ENCODE data around the gene MYLIP. TPM values are rescaled to one million over a fixed set of nuclear protein-coding genes. Genes with fewer than 3 reads are reported as not detected.

Gene MYLIP
- total and polyA plus RNA-seq, 2 donors (not counting 1 experiment from before 2014, with no cell fraction given) = 40.6 to 104 TPM

GRCh38 chr6:16177881-16178280, 49.0 kb downstream of the MYLIP start:
- H3K4me2 ChIP-seq (replicated peaks; ENCODE audit: low read depth, low read length, poor library complexity, severe bottlenecking) = no peak overlapping the region
- peaks cover 0 to 10% (median 1%) of the 10 kb centered on the region in 3 donors for H3K9me3 ChIP-seq (ENCODE audit: control extremely low read depth in 1 of 3, control insufficient read depth in 2 of 3, insufficient read depth in 1 of 3, low read length in 2 of 3)
- intact Hi-C loops (cut with micrococcal nuclease) = no loop called here
- no peak overlapping the region for H3K9ac ChIP-seq (ENCODE audit: low read length)
- H2AFZ ChIP-seq (ENCODE audit: insufficient read depth, low read depth, low read length, poor library complexity, severe bottlenecking) = no peak overlapping the region
- TF ChIP-seq EZH2 (IDR thresholded peaks at IDR 0.05; ENCODE audit: borderline replicate concordance, insufficient read depth, low read depth, low read length, poor library complexity, severe bottlenecking) (no peak), CTCF (IDR thresholded peaks at IDR 0.05) (no peak)
- ATAC-seq (ENCODE audit: low read depth) = no peak
- Mint-ChIP-seq H3K4me1 (peaks cover 12% of the 10 kb centered on the region), H3K9me3 (ENCODE audit: insufficient read depth) (no peaks in the 10 kb centered on the region), H3K4me3 (no peak overlapping the region), H3K27ac (no peak overlapping the region), H3K27me3 (peaks cover 4% of the 10 kb centered on the region)
- WGBS (ENCODE audit: insufficient coverage) = no CpG with 5 or more reads among the region's 5 CpGs
- CTCF ChIA-PET = interaction anchor here (1.2 to 11.1 kb wide), 2 partner anchors 13 to 23 kb away, joined by 3 to 137 read pairs; no protein-coding TSS in a partner anchor
- H3K4me1 ChIP-seq (ENCODE audit: control insufficient read depth in 2 of 2, insufficient read depth in 2 of 2, low read length in 2 of 2) = peaks cover 4 to 11% of the 10 kb centered on the region in 2 donors
- peaks cover 0 to 4% (median 0%) of the 10 kb centered on the region in 4 experiments for H3K27me3 ChIP-seq (replicated peaks in 1 of 4; ENCODE audit: control extremely low read depth in 1 of 4, control insufficient read depth in 3 of 4, insufficient read depth in 4 of 4, low read length in 3 of 4)
- H3K36me3 ChIP-seq (replicated peaks in 1 of 2; ENCODE audit: control extremely low read depth in 1 of 2, control insufficient read depth in 1 of 2, extremely low read depth in 1 of 2, insufficient read depth in 2 of 2, low read length in 1 of 2) = no peaks in the 10 kb centered on the region
- H3K79me2 ChIP-seq (ENCODE audit: control insufficient read depth, insufficient read depth, low read length) = no peaks in the 10 kb centered on the region
- H3K27ac ChIP-seq (ENCODE audit: low read length in 2 of 2) = no peak overlapping the region
- no peak for DNase-seq
- H4K20me1 ChIP-seq (ENCODE audit: control insufficient read depth, insufficient read depth, low read length, poor library complexity, severe bottlenecking) = no peaks in the 10 kb centered on the region
- POLR2A ChIA-PET = no interaction called here
- no peak overlapping the region for H3K4me3 ChIP-seq (ENCODE audit: control extremely low read depth in 1 of 5, extremely low read depth in 1 of 5, insufficient read depth in 1 of 5, low read depth in 2 of 5, low read length in 4 of 5)

DNA sequence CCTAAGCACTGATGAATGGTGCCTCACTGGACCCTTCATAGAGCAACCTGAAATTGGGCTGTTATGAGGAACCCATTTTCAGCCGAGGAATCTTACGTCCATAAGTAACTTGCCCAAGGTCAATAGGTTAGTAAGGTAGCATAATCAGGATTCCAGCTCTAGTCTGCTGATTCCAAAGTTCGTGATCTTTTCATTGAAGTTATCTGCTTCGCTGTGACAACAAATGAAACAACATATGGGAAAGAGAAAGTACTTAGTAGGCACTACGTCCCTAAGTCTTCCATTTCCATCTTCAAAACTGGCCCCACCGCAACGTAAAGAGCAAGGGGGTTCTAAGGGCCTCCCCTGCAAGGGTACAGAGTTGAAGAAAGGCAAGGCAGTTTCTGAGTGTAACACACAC, 49.5 kb downstream of the MYLIP start:
- H3K36me3 ChIP-seq (replicated peaks in 1 of 2; ENCODE audit: control extremely low read depth in 1 of 2, control insufficient read depth in 1 of 2, extremely low read depth in 1 of 2, insufficient read depth in 2 of 2, low read length in 1 of 2) = no peaks in the 10 kb centered on the region
- TF ChIP-seq CTCF (IDR thresholded peaks at IDR 0.05) (no peak), EZH2 (IDR thresholded peaks at IDR 0.05; ENCODE audit: borderline replicate concordance, insufficient read depth, low read depth, low read length, poor library complexity, severe bottlenecking) (no peak)
- H3K9me3 ChIP-seq (ENCODE audit: control extremely low read depth in 1 of 3, control insufficient read depth in 2 of 3, insufficient read depth in 1 of 3, low read length in 2 of 3) = peaks cover 0 to 10% (median 1%) of the 10 kb centered on the region in 3 donors
- ChIA-PET POLR2A (no interaction called here), CTCF (interaction anchor here (1.2 to 11.1 kb wide), 2 partner anchors 12 to 23 kb away, joined by 3 to 137 read pairs; no protein-coding TSS in a partner anchor)
- Mint-ChIP-seq H3K27me3 (peaks cover 4% of the 10 kb centered on the region), H3K4me1 (peaks cover 17% of the 10 kb centered on the region), H3K4me3 (no peak overlapping the region), H3K9me3 (ENCODE audit: insufficient read depth) (no peaks in the 10 kb centered on the region), H3K27ac (no peak overlapping the region)
- no peak overlapping the region for H3K9ac ChIP-seq (ENCODE audit: low read length)
- peaks cover 4 to 11% of the 10 kb centered on the region in 2 donors for H3K4me1 ChIP-seq (ENCODE audit: control insufficient read depth in 2 of 2, insufficient read depth in 2 of 2, low read length in 2 of 2)
- H3K4me2 ChIP-seq (replicated peaks; ENCODE audit: low read depth, low read length, poor library complexity, severe bottlenecking) = no peak overlapping the region
- no peaks in the 10 kb centered on the region for H4K20me1 ChIP-seq (ENCODE audit: control insufficient read depth, insufficient read depth, low read length, poor library complexity, severe bottlenecking)
- H2AFZ ChIP-seq (ENCODE audit: insufficient read depth, low read depth, low read length, poor library complexity, severe bottlenecking) = no peak overlapping the region
- intact Hi-C loops (cut with micrococcal nuclease) = no loop called here
- 90% methylated on average over 3 of the region's 7 CpGs for WGBS (ENCODE audit: insufficient coverage)
- no peak for ATAC-seq (ENCODE audit: low read depth)
- peaks cover 0 to 4% (median 0%) of the 10 kb centered on the region in 4 experiments for H3K27me3 ChIP-seq (replicated peaks in 1 of 4; ENCODE audit: control extremely low read depth in 1 of 4, control insufficient read depth in 3 of 4, insufficient read depth in 4 of 4, low read length in 3 of 4)
- no peak overlapping the region for H3K27ac ChIP-seq (ENCODE audit: low read length in 2 of 2)
- no peak overlapping the region for H3K4me3 ChIP-seq (ENCODE audit: control extremely low read depth in 1 of 5, extremely low read depth in 1 of 5, insufficient read depth in 1 of 5, low read depth in 2 of 5, low read length in 4 of 5)
- DNase-seq = no peak
- H3K79me2 ChIP-seq (ENCODE audit: control insufficient read depth, insufficient read depth, low read length) = no peaks in the 10 kb centered on the region

All from B cell (primary cell).